IPS-NIHi11 (cell line): ENCODE measurements around the gene EHD1.
"Not testable (repeated sequence)": the region's sequence is repeated elsewhere in the genome, so short reads cannot be mapped to it uniquely, and the experiment has no call there.

Source experiments
- DNase-seq: peaks from one replicate; pipeline ENCODE4 v3.0.0; 2012; ENCODE audit warnings: mixed read lengths, low spot score

Gene EHD1

DNA sequence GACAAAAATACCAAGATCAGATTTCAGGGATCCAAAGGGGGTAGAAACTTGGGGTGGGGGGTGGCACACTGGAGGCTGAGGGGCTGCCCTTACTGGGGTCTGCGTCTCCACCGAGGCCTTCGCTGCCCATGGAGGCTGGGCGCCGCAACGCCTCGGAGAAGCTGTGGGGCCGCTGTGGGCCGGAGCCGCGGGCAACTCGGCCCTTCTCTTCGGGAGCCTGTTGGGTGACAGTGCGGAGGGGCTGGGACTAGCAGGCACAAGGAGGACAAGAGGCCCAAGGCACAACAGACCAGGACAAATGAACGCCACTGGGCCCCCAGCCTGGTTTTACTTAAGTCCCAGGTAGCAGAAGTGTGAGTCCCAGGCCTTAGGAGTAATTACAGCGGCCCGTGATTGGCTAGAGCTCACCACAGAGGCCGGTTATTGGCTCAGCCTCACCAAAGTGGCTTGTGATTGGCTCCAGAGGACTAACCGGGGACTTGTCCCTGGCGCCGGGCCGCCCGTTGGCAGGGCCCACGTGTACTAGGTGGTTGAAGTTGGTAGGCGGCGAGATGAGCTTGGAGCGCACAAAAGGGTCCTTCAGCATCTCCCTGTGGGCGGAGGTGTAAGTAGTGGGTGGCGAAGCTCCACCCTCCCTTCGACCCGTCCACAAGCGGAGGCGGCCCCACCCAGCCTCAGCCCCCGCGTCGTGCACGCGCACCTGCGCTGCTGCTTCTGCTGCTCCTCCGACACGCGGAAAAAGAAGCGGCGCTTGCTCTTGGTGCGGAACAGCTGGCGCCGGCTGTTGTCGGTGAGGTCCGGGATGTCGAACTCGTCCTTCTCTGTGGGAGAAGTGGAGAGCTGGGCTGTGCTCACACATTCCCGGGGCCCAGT is 51.6 kb downstream of the EHD1 start:
- DNase-seq = peak; percentile 44

DNA sequence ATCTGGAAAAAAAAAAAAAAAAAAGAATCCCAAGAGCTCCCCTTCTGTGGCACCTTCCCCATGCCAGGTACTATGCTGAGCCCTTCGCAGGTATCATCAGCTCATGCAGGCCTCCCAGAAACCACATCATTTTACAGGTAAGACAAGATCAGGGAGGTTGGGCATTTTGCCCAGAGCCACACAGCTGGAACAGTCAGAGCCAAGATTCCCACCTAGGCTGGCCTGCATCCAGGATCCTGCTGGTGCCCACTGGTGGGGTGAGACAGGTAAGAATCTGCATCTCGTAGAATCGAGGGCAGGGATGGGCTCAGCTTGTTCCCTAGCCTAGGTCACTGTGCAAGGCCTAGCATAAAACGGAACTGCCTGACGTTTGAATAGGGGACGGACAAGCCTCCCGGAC is 52.4 kb downstream of the EHD1 start:
- peak; percentile 1 for DNase-seq

DNA sequence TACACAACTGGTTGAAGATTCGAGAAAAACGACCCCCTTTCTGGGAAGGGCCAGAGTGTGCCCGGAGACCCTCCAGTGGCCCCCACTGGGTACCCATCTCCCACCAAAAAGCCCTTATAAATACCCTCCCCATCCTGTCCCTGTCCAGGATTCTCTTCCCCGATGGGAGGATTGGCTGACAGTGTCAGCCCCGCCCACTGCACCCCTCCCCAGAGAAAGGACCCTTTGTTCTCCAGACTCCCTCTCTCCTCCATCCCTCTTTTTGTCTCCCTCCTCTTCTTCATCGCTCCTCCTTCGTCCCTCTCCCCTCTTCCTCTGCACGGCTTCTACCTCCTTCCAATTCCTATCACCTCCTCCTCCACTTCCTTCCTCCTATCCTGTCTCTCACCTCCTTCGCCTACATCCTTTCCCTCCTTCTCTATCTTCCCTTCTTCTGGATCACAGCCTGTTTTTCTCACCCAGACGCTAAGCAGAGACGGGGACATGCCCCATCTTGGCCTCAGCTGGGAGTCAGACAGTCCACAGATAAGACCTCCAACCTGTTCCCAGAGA is 54.8 kb downstream of the EHD1 start:
- DNase-seq = no peak

DNA sequence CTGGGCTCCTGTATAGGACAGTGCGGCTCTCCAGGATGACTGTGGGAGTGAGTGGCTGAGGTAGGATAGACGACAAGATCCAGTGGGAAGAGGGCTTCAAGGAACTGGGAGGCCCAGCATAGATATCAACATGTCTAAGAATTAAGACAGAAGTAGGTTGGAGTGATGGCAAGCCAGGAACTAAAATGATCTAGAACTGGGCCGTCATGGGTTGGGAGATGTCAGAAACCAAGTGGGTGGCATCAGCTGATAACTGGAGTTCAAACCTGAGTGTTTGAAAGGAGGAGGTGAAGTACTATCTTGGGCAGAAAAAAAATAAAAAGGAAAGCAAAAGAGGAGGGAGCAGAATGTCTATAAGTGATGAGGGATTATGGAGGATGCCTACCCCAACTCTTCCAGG is 60.9 kb downstream of the EHD1 start:
- no peak for DNase-seq

DNA sequence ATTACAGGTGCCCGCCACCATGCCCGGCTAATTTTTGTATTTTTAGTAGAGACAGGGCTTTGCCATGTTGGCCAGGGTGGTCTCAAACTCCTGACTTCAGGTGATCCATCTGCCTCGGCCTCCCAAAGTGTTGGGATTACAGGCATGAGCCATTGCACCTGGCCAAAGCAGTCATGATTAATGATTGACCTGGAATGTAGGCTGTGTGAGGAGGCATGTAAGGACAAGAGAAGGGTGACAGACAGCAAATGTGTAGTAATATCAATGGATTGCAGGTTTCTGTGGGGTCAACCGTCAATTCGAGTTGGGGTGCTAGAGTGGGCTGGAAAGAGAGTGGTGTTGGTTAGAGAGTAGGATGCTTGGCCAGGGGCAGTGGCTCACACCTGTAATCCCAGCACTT is 63.0 kb downstream of the EHD1 start:
- not testable (repeated sequence) for DNase-seq

DNA sequence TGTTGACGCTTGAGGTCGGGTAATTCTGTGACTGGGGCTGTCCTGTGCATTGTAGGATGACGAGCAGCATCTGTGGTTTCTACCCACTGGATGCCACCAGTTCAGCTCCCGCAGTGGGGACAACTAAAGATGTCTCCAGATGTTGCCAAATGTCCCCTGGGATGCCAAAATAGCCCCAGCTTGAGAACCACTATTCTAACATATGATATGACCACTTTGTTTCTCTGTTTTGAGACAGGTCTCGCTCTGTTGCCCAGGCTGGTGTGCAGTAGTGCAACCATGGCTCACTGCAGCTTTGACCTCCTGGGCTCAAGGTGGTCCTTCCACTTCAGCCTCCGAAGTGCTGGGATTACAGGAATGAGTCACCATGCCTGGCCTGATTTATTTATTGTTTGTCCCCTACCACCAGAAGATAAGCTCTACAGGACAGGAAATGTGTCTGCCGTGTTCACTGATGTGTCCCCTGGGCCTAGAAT is 63.7 kb downstream of the EHD1 start:
- DNase-seq = no peak

DNA sequence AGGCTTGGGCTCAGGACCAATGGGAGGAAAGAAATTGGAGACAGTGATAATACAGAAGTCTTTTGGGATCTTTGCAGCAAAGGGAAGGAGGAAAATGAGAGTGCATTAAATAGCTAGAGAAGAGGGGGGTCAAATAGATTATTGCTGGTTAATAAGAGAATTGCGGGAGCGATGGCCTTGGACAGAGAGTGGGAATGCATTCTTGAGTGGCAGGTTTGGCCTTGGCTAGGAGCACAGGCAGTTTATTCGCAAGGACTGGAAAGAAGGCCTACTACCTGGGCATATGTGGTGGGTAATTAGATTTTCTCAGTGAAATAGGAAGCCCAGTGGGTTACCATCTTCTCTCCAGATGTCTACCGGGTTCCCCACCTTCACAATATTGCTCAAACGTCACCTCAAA is 64.6 kb downstream of the EHD1 start:
- no peak for DNase-seq

DNA sequence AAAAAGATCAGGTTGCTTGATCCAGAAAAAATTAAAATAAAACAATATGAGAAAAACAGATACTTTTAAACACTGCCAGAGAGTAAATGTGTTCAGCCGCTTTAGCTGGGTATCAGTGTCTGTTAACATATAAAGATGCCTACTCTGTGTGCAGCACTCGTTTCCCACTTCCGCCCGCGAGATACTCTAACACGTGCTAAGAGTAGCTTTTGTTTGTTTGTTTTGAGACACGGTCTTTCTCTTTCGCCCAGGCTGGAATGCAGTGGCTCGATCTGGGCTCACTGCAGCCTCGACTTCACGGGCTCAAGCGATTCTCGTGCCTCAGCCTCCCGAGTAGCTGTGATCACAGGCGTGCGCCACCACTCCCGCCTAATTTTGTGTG is 67.5 kb downstream of the EHD1 start:
- no peak for DNase-seq

DNA sequence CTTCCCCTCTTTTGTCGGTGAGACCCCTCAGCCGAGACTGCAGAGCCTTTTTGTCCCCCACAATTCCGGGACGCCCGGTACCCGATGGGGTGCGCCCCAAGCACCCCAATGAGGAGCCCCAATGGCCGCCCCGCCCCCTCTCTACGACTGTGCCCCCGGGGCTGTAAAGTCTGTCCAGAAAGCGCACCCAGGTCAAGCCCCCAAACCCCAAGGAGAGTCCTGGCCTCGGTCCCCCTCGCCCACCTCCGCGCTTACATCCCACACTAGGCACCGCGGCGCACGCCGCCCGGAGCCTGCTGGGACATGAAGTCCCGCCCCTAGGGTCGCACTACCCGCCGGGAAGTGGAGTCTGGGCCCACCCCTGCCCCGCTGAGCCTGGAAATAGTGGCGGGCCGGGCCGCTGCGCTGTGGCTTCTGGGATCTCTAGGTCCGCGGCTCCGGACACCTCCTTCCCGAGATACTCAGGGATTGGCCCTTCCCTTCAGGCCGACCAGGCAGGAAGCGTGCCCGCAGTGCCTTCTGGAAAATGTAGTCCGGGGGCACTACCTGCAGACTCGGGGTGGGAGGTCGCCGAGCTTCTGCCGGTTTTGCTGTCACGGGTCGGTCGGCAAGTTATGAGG is 68.0 kb downstream of the EHD1 start, which contains the start of gene MEN1:
Gene MEN1, minus strand, starts transcription at position 281 of the 620 bp plus-strand sequence. CDS start 442 bp downstream, outside the sequence.
- peak; percentile 96 for DNase-seq

DNA sequence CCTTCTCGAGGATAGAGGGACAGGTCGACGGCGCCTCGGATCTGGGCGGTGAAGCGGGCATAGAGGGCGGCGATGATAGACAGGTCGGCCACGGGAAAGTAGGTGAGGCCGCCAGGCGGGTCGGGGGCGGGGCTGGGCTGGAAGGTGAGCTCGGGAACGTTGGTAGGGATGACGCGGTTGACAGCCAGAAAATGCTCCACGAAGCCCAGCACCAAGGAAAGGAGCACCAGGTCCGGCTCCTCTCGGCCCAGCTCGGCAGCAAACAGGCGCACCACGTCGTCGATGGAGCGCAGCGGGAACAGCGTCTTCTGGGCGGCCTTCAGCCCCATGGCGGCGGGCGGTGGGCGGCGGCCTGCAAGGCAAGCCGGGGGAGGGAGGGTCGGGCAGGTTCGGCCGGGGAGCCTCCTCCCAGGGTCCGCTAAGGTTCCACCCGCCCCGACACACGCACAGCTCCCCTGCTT is 68.6 kb downstream of the EHD1 start:
- DNase-seq = peak; percentile 77

DNA sequence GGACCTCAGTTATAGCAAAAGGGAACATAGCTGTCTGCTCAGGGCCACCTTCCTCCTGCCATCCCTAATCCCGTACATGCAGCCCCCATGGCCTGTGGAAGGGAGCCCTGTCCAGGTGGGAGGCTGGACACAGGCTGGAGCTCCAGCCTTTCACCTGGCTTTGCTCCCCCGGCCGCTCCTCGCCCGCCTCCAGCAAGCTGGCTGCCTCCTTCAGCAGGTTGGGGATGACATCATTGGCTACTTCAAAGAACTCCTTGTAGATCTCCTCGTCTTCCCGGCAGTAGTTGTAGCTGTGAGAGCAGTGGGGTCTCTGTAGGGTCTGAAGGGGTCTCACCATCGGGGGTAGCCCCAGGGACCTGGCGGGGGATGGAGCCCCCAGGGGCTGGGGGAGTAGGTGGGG is 72.9 kb downstream of the EHD1 start:
- no peak for DNase-seq

DNA sequence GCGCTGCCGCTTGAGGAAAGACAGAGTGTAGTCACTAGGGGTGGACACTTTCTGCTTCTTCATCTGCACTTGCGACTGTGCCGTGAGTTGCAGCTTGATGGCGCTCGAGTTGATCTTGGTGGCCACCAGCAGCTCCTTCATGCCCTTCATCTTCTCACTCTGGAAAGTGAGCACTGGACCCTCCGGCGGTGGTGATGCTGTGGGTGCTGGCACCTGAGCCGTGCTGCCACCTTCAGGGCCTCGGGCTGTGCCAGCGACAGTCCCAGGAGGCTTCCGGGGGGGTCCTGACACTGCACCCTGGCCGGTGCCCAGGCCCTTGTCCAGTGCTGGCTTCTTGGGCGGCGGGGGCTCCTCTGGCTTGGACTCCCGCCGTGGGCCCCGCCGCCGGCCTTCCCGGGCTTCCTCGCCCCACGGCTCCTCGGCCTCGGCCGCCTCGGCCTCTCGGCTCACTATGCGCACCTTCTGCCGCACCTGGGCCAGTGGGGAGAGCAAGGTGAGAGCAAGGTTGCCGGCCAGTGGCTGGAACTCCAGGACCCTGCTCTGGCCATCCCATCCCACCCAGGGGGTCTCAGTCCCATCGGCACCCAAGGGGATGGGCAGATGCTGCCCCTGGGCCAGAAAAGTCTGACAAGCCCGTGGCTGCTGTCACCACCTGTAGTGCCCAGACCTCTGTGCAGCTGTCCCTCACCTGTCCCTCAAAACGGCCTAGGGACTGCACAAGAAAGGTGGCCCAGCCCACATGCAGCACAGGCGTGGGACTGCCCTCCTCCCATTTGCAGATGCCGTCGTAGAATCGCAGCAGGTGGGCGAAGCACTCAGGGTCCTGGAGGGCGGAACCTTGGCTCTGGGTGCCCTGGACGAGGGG is 73.8 kb downstream of the EHD1 start:
- no peak for DNase-seq

DNA sequence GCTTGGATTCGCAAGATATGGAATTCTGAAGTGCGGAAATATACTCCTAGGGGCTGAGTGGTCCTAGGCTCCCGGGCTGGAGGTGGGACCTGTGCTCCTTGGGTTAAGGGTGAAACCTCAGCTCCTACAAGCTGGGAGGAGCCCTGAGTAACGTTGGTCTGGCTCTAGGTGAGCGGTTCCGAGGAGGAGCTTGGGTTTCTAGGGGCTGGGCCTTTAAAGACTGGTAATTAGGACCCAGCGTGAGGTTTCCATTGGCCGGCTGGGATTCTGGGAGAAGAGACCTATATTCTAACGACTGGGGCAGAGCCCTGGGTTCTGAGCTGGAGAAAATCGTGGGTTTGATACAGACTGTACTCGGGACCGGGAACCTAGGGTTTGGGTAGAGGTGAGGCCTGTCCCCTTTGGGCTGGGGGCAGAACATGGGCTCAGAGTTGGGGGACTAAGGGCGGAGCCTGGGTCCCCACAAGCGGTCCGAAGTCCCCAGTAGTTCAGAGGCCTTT is 74.5 kb downstream of the EHD1 start:
- DNase-seq = peak; percentile 52

DNA sequence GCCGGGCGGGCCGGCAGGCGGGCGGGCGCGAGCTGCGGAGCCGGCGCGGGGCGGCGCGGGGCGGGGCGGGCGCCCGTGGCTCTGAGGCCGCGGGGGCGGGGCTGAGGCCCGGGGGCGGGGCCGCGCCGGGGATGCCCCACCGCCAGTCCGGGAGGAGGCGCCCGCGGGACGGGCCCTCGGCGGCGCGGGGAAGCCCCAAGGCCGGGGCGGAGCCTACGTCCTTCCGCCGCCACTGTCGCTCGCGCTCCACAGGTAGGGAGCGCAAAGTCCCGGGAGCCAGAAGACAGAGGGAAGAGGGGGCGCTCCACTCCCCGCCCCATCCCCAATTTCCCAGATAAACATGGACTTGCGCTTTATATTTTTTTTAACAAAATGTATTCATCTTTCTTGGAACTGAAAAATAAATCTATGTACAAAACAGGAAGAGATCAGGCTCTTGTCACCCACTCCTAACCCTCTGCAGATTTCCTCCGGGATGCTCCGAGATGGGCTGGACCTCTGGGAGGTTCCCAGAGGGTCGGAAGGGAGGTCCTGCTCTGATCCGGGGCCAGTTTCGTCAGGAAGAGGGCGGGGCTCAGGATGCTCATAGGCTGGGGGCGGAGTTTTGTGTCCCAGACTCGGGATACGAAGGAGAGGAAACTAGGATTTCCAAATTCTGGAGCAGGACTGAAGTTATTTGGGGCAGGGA is 75.1 kb downstream of the EHD1 start, which contains the start of gene MAP4K2:
Gene MAP4K2, minus strand, starts transcription at position 57 of the 688 bp plus-strand sequence. CDS start 65 bp downstream, outside the sequence.
- DNase-seq = peak; percentile 97

DNA sequence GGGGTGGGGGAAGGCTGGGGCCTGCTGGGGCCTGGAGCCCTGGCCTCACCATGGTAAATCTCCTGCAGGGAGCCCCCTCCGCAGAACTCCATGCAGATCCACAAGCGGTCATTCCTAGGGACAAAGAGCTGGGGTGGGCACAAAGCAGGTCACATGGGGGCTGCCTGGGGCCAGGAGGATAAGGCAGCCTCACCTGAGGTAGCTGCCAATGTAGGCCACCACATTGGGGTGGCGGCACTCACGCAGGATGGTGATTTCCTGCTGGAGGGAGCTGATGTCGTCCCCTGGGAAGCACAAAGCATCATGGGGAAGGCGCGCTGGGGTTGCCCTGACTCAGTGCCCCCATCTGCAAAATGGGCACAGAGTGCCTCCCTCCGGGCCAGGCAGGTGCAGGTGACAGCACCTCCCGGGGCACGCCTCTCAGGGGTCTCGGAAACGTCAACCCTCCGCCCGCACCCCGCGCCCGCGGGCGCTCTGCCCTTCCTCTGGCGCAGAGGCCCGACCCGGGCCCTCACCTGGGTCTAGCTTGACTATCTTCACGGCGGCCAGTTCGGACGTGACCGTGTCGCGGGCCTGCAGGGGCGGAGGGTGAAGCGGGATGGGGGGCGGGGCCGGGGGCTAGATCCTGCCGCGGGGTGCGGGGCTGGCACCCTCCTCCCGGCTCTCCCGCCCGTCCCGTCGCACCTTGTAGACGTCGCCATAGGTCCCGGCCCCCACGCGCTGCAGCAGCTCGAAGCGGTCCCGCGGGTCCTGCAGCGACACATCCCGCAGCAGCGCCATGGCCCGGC is 75.9 kb downstream of the EHD1 start:
- no peak for DNase-seq
